Subcutaneous adipose tissue (tissue), 4 donors: Measurements from ENCODE around the gene CABCOCO1. TPM values are rescaled to one million over a fixed set of nuclear protein-coding genes. Genes with fewer than 3 reads are reported as not detected.

Experiments
- CTCF ChIP-seq: fragments of 450-650 bp; IDR thresholded peaks from one replicate; pipeline ENCODE4 v1.5.1; 2016; ENCODE audit warnings: low read depth, mild to moderate bottlenecking, control low read depth, antibody characterized with exemption, moderate library complexity
- total RNA-seq, 4 donors: library from RNA; depleted of rRNA; stranded (reverse); fragments of >200 nt; gene quantifications; one replicate each; pipeline ENCODE4 v1.1.0, GENCODE V29; 2016

The CABCOCO1 gene
- total RNA-seq, 4 donors from 2014 or later, result 0.22 to 0.82 TPM; not detected in 2

- no peak for TF ChIP-seq CTCF
These were observed 104.2 kb downstream of the CABCOCO1 start for GRCh38 chr10:61766927-61767326.

GRCh38 chr10:61774031-61774430 is 111.3 kb downstream of the CABCOCO1 start:
- TF ChIP-seq CTCF, result no peak

DNA sequence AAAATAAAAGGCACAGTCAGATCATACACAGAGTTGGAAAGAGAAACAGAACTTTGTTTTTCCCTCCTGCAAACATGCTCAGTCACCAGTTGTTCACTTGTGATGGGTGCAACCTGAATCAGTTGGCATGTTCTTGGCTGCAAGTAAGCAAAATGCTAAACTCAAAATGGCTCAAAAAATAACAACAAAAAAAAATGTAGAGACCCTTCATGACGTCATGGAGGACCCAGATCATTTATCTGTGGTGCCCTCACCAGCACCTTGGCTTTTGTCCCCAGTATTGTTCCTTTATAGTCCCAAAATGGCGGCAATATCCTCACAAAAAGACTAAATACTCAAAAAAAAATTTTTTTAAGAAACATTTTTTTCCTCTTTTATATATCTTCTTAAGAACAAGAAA is 112.4 kb downstream of the CABCOCO1 start:
- TF ChIP-seq CTCF, result no peak

DNA sequence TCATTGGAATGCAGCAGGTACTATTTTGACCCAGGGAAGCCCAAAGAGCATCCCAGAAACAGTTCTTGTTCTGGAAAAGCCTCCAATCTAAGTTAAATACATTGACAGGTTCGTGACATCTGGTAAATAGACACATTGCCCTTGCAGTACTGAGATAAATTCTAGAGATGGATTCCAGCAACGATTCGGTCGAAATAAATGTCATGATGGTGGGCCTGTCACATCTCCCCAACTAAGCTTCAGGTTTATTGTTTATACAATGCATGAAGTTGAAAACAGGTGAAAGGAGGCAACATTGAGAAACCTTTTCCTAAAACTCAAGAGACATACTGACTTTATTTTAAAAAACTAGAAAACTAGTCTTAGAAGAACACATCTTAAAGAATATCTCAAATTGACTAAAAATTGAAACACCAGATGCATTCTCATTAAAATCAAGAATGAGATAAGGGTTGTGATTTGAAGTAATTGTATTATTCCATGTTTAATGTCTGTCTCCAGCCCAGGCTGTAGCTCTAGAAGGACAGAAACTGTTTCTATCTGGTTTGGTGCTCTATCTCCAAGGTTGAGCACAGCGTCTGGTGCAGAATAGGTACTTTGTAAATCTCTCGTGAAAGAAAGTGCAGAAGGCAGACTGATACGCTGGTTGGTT is 114.0 kb downstream of the CABCOCO1 start:
- TF ChIP-seq CTCF, result no peak

GRCh38 chr10:61778137-61778536 is 115.4 kb downstream of the CABCOCO1 start:
- TF ChIP-seq CTCF, result no peak

DNA sequence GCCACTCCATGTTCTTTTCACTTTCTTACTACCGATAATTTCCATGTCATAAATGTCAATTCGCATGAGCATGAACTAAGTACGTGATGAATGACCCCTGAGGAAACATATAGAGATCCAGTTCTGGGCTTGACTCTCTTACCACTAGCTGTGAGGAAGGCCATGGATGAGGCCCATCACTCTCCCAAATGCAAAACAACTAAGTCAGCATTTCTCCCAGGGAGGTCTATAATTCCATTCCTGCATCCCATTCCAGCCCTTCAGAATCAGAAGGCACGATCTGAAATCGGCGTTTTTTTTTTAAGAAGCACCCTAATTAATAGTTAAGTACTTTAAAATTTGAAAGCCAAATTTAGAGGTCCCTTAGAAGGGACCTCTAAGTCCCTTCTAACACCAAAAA is 116.5 kb downstream of the CABCOCO1 start:
- TF ChIP-seq CTCF, result no peak

DNA sequence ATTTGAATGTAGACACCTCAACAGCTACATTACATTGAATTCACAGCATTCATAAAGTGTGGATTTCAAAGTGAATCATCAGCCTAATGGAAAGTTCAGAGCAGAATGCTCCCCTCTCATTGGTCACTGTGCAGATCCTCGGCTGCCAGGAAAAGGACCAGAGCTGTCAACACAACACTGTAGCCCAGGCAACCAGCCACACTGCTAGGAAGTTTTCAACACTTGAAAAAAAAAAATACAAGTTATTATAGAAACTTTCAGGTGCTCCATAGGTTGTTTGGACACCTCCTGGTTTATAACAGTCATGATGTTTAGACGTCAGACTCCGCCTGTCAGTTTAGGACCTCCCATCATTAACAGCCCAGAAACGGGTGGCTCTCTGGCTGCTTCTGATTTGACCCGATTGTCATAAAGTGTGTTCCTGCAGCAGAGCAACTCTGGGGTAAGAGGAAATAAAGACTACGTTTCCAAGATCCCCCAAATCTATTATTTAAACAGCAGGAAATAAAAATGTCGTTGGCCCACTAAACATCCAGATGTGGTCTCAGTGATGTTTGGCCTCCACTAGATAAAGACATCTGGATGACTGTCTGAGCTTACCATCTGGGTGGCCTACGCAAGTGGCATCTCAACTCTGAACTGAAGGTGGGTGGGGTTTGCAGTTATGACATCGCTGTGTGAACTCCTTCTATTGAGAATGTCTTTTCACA is 117.4 kb downstream of the CABCOCO1 start:
- no peak for TF ChIP-seq CTCF
